Neural progenitor cell (in vitro differentiated cells): Measurements from ENCODE around the gene TRAF1.

Experiments
- CTCF ChIP-seq: fragments of 200-600 bp; sonication (generic); IDR thresholded peaks from 2 replicates; pipeline ENCODE4 v1.5.1; 2017; ENCODE audit warnings: antibody characterized with exemption, mild to moderate bottlenecking
- EZH2 ChIP-seq: fragments of 200-600 bp; sonication (generic); IDR thresholded peaks from 2 replicates; pipeline ENCODE4 v1.6.1; 2017; ENCODE audit warnings: antibody characterized with exemption, mild to moderate bottlenecking, moderate library complexity
- EZH2phosphoT487 ChIP-seq: fragments of 200-600 bp; sonication (generic); IDR thresholded peaks from 2 replicates; pipeline ENCODE4 v1.6.1; 2017; ENCODE audit warnings: antibody characterized with exemption

- TF ChIP-seq CTCF: no peak
- TF ChIP-seq EZH2: no peak
- no peak for TF ChIP-seq EZH2phosphoT487
Measured at GRCh38 chr9:120970244-120970643, 43.6 kb upstream of the TRAF1 start.
